Right lobe of liver (tissue), 6 donors: ENCODE results near the gene NELL2. TPM values are rescaled to one million over a fixed set of nuclear protein-coding genes. Genes with fewer than 3 reads are reported as not detected.

Source experiments
- ATAC-seq, 4 donors: fragments of 200-7000 bp; cut with Tn5 transposase; one replicate each; pipeline ENCODE4 v1.9.1; 2020; ENCODE audit warnings: mild to moderate bottlenecking in 4 of 4, moderate library complexity in 4 of 4
- DNase-seq, 3 donors: peaks; one replicate each; pipeline ENCODE4 v3.0.0-alpha.2; 2020
- H3K27ac ChIP-seq, 3 donors: fragments of 200-600 bp; one replicate each; pipeline ENCODE4 v1.8.0; 2022
- H3K27me3 ChIP-seq, 2 donors: fragments of 200-600 bp; one replicate each; pipeline ENCODE4 v1.8.0; 2022
- H3K36me3 ChIP-seq, 4 donors: fragments of 200-600 bp; sonication (generic) in 1 of 4; one replicate each; pipeline versions ENCODE4 v1.5.1 to v1.8.0; 2017 to 2022; ENCODE audit warnings: control low read depth in 1 of 4
- H3K4me1 ChIP-seq, 4 donors: fragments of 200-600 bp; sonication (generic) in 1 of 4; one replicate each; pipeline versions ENCODE4 v1.5.1 to v1.8.0; 2017 to 2022; ENCODE audit warnings: control low read depth in 1 of 4
- H3K4me3 ChIP-seq, 3 donors: fragments of 200-600 bp; one replicate each; pipeline ENCODE4 v1.8.0; 2022
- H3K9me3 ChIP-seq, 4 donors: fragments of 200-600 bp; sonication (generic) in 1 of 4; one replicate each; pipeline versions ENCODE4 v1.5.1 to v1.8.0; 2017 to 2022; ENCODE audit warnings: control low read depth in 1 of 4
- POLR2A ChIP-seq: fragments of 450-650 bp; IDR thresholded peaks from one replicate; pipeline ENCODE4 v1.6.1; 2017; ENCODE audit warnings: antibody characterized with exemption, mild to moderate bottlenecking
- WGBS: methylation state at CpG from one replicate; pipeline ENCODE4 v1.1.6; 2018; ENCODE audit warnings: low coverage, low lambda C conversion rate; ENCODE audit not compliant: insufficient coverage; ENCODE audit errors: missing lambda C conversion rate; 5-methylcytosine and 5-hydroxymethylcytosine counted together
- intact Hi-C, 2 donors: fragments of 100-400 bp; cut with DNase I; formaldehyde crosslinking; loops; one replicate each; pipeline versions ENCODE4 v1.11.2 to v1.14.1; 2022
- total RNA-seq, 6 experiments: library from RNA; depleted of rRNA in 2 of 6; stranded (reverse); fragments of >200 nt in 2 of 6; fragmentation: NEBNext Ultra II Directional in 3 of 6; extraction: Animal tissue kit (Norgen Biotek cat#: 25700) in 3 of 6; gene quantifications; one replicate each; pipeline versions ENCODE4 v1.1.0 to v1.2.4, GENCODE V29; 2016 to 2023
- TF ChIP-seq, protein P1 (sequence below), 4 donors: fragments of 200-600 bp in 3 of 4; fragments of 450-650 bp in 1 of 4; IDR thresholded peaks; one replicate each; pipeline versions ENCODE4 v1.5.1 to v1.8.0; 2016 to 2022; ENCODE audit warnings: antibody characterized with exemption in 4 of 4, mild to moderate bottlenecking in 2 of 4
- donor health status: DM: no; HTN: yes; CAD: no.
- donor health status: DM: no; HTN: no; CAD: no.
- donor health status: DM: no; HTN: no; CAD: no.
- donor health status: DM: no; HTN: yes; CAD: no.
- donor health status: DM: no; HTN: yes; CAD: no.

The NELL2 gene
- total RNA-seq, 6 experiments from 2014 or later: 0.15 to 0.43 (median 0.43) TPM; not detected in 3

DNA sequence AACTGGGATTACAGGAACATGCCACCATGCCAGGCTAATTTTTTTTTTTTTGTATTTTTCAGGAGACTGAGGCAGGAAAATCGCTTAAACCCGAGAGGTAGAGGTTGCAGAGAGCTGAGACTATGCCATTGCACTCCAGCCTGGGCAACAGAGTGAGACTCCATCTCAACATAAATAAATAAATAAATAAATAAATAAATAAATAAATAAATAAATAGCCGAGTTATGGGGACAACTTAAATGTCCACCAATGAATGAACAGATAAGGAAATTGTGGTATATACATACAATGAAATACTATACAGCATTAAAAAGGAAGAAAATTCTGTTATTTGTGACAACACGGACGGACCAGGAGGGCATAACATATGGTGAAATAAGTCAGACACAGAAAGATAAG is 325.7 kb downstream of the NELL2 start:
- Histone ChIP-seq H3K36me3 (no peaks in the 10 kb centered on the region), H3K4me1 (no peaks in the 10 kb centered on the region), H3K9me3 (no peaks in the 10 kb centered on the region), H3K27ac (no peak overlapping the region), H3K27me3 (no peaks in the 10 kb centered on the region), H3K4me3 (no peak overlapping the region)
- no peak for TF ChIP-seq POLR2A
- TF ChIP-seq, protein P1, sequence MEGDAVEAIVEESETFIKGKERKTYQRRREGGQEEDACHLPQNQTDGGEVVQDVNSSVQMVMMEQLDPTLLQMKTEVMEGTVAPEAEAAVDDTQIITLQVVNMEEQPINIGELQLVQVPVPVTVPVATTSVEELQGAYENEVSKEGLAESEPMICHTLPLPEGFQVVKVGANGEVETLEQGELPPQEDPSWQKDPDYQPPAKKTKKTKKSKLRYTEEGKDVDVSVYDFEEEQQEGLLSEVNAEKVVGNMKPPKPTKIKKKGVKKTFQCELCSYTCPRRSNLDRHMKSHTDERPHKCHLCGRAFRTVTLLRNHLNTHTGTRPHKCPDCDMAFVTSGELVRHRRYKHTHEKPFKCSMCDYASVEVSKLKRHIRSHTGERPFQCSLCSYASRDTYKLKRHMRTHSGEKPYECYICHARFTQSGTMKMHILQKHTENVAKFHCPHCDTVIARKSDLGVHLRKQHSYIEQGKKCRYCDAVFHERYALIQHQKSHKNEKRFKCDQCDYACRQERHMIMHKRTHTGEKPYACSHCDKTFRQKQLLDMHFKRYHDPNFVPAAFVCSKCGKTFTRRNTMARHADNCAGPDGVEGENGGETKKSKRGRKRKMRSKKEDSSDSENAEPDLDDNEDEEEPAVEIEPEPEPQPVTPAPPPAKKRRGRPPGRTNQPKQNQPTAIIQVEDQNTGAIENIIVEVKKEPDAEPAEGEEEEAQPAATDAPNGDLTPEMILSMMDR (IDR thresholded peaks at IDR 0.05): no peak
- ATAC-seq (no peak), DNase-seq (no peak)
- intact Hi-C loops: no loop called here
- WGBS: 74% methylated on average over 5 of the region's 5 CpGs

DNA sequence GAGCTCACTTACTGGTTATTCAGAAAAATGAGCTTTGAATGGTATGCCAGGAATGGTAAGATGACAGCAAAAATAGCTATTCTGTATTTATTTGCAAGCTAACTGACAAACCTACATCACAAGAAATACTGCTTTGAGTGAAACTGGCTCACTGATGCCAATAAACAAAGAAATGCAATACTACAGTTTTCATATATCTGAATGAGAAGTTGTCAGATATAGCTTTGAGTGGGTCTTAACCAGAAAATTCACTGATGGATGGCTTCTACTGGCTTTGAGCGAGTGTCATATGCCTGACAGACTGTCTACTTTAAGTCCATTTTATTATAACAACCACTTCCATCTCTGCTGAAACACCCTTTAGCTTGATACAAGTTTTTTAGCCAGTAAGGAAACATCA is 330.1 kb downstream of the NELL2 start:
- TF ChIP-seq, protein P1 (IDR thresholded peaks at IDR 0.05): no peak
- TF ChIP-seq POLR2A: no peak
- intact Hi-C loops: no loop called here
- H3K27me3 ChIP-seq: no peaks in the 10 kb centered on the region
- no peaks in the 10 kb centered on the region for H3K9me3 ChIP-seq
- ATAC-seq (no peak), DNase-seq (no peak)
- no peaks in the 10 kb centered on the region for H3K36me3 ChIP-seq
- no peak overlapping the region for H3K4me3 ChIP-seq
- no peak overlapping the region for H3K27ac ChIP-seq
- H3K4me1 ChIP-seq: no peaks in the 10 kb centered on the region
- 54% methylated on average over 1 of the region's 1 CpG for WGBS

DNA sequence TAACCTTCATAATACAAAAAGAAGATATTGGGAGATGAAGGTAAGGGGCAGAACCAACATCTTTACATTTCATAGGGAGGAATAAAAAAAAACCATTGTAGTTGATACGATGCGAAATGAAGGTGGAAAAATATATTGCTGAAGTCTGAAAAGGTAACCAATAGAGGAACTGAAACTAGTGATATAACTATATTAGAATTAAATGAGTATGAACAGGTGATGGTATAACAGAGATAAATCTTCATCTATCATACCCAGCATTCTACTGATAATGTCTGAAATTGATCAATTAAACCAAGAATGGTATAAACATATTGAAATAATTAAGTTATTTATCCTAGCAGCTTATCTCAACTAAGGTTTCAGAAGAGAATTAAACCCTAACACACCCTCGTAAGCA is 332.1 kb downstream of the NELL2 start:
- Histone ChIP-seq H3K27me3 (no peaks in the 10 kb centered on the region), H3K36me3 (no peaks in the 10 kb centered on the region), H3K27ac (no peak overlapping the region), H3K4me1 (no peaks in the 10 kb centered on the region), H3K9me3 (no peaks in the 10 kb centered on the region), H3K4me3 (no peak overlapping the region)
- TF ChIP-seq POLR2A: no peak
- TF ChIP-seq, protein P1 (IDR thresholded peaks at IDR 0.05): no peak
- no peak for DNase-seq
- WGBS: 79% methylated on average over 3 of the region's 3 CpGs
- intact Hi-C loops: no loop called here
- ATAC-seq: no peak

DNA sequence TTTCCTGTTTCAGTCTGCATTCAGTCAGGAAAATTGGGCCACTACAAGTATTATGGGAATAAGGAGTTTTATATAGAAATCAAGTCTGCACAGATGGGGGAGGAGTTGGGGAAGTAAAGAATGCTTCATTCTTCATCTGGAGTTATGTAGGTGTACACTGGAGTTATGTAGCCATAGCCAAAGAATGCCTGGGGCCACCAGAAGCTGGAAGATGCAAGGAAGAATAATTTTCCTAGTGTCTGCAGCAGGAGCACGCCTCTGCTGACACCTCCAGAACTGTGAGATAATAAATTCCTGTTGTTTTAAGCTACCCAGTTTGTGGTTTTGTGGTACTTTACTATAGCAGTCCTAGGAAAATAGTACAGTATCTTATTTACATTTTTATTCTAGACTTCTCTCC is 333.4 kb downstream of the NELL2 start:
- no peak for ATAC-seq
- intact Hi-C loops: no loop called here
- TF ChIP-seq, protein P1 (IDR thresholded peaks at IDR 0.05): no peak
- TF ChIP-seq POLR2A: no peak

DNA sequence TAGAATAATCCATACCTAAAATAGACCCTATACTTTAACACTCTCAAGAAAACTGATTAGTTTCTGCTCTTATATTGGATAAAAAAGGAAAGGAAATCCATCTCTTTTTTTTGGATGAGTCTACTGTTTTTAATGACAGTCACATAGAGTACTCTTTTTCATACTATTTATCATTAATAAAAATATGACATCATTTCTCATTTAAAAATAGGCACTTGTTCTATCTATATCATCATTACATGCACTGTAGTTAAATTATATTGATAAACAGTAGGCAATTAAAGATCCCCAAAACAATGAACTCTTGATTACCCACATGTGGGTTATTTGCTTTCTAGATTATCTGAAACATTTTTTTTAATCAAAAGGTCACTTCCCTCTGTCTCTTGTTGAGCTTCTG is 338.8 kb downstream of the NELL2 start:
- Histone ChIP-seq H3K4me3 (no peak overlapping the region), H3K9me3 (no peaks in the 10 kb centered on the region), H3K36me3 (no peaks in the 10 kb centered on the region), H3K27ac (no peak overlapping the region), H3K27me3 (no peaks in the 10 kb centered on the region), H3K4me1 (no peaks in the 10 kb centered on the region)
- intact Hi-C loops: no loop called here
- no peak for ATAC-seq
- TF ChIP-seq, protein P1 (IDR thresholded peaks at IDR 0.05): no peak
- no peak for TF ChIP-seq POLR2A
- DNase-seq: no peak

More for the DNA sequence above, 333.4 kb downstream of the NELL2 start:
- no peak for DNase-seq
- no peaks in the 10 kb centered on the region for H3K9me3 ChIP-seq
- 40% methylated on average over 1 of the region's 1 CpG for whole genome bisulfite sequencing
- no peak overlapping the region for H3K4me3 ChIP-seq
- H3K36me3 ChIP-seq: no peaks in the 10 kb centered on the region
- no peaks in the 10 kb centered on the region for H3K4me1 ChIP-seq
- H3K27ac ChIP-seq: no peak overlapping the region
- no peaks in the 10 kb centered on the region for H3K27me3 ChIP-seq
